Calu3 (cell line): Measurements from ENCODE around the gene RABGEF1. TPM values are rescaled to one million over a fixed set of nuclear protein-coding genes. Genes with fewer than 3 reads are reported as not detected.
"Not testable (repeated sequence)": the region's sequence is repeated elsewhere in the genome, so short reads cannot be mapped to it uniquely, and the experiment has no call there.

ENCODE experiments used
- BruUV-seq: library from RNA; stranded (reverse); fragments of 400-500 nt; replicated peaks from 2 replicates; lab custom pipeline; 2021; lab: Mats Ljungman, UMichigan
- CTCF ChIA-PET: fragments of 300-600 bp; sonication (Branson Sonifier 250); formaldehyde crosslinking; loops from one replicate; lab custom pipeline; 2022; ENCODE audit warnings: antibody characterized with exemption; lab: Charles Lee
- DNase-seq: peaks from one replicate; pipeline ENCODE4 v3.0.0; 2022
- H3K27ac Mint-ChIP-seq: one replicate; pipeline ENCODE4 v1.8.0; 2022; ENCODE audit warnings: mixed read lengths; ENCODE audit not compliant: unreplicated experiment
- H3K27me3 Mint-ChIP-seq: one replicate; pipeline ENCODE4 v1.8.0; 2022; ENCODE audit warnings: mixed read lengths; ENCODE audit not compliant: unreplicated experiment
- H3K36me3 Mint-ChIP-seq: one replicate; pipeline ENCODE4 v1.8.0; 2022; ENCODE audit warnings: mild to moderate bottlenecking, moderate library complexity, mixed read lengths; ENCODE audit not compliant: insufficient read depth, unreplicated experiment
- H3K4me1 Mint-ChIP-seq: one replicate; pipeline ENCODE4 v1.8.0; 2022; ENCODE audit warnings: mild to moderate bottlenecking, low read depth, mixed read lengths; ENCODE audit not compliant: unreplicated experiment
- H3K4me3 Mint-ChIP-seq: one replicate; pipeline ENCODE4 v1.8.0; 2022; ENCODE audit warnings: mild to moderate bottlenecking, low read depth, moderate library complexity, mixed read lengths; ENCODE audit not compliant: unreplicated experiment
- H3K9me3 Mint-ChIP-seq: one replicate; pipeline ENCODE4 v1.8.0; 2022; ENCODE audit warnings: low read depth, mixed read lengths; ENCODE audit not compliant: unreplicated experiment
- CTCF ChIP-seq: fragments of 200-600 bp; IDR thresholded peaks from one replicate; pipeline ENCODE4 v1.8.0; 2022; ENCODE audit warnings: antibody characterized with exemption; ENCODE audit not compliant: unreplicated experiment
- intact Hi-C: fragments of 100-400 bp; cut with micrococcal nuclease; formaldehyde crosslinking; loops from one replicate; pipeline ENCODE4 v1.10.0; 2022; ENCODE audit not compliant: unreplicated experiment
- total RNA-seq: library from RNA; stranded (reverse); gene quantifications from 2 replicates; pipeline ENCODE4 v1.2.3, GENCODE V29; 2022

Gene RABGEF1
- total RNA-seq, 1 experiment from 2014 or later = 12.2 TPM

- no peak overlapping the region for H3K27ac Mint-ChIP-seq
- intact Hi-C loops = no loop called here
- CTCF ChIA-PET = no interaction called here
- H3K4me3 Mint-ChIP-seq = no peak overlapping the region
- no TSS peak for BruUV-seq
- DNase-seq = no peak
- no peaks in the 10 kb centered on the region for H3K27me3 Mint-ChIP-seq
- TF ChIP-seq CTCF = no peak
- H3K36me3 Mint-ChIP-seq = no peaks in the 10 kb centered on the region
- no peaks in the 10 kb centered on the region for H3K9me3 Mint-ChIP-seq
- H3K4me1 Mint-ChIP-seq = no peaks in the 10 kb centered on the region
Measured at GRCh38 chr7:66700633-66701131, 39.9 kb upstream of the RABGEF1 start.

- DNase-seq = no peak
- TF ChIP-seq CTCF = no peak
- Mint-ChIP-seq H3K36me3 (no peaks in the 10 kb centered on the region), H3K9me3 (no peaks in the 10 kb centered on the region), H3K4me1 (no peaks in the 10 kb centered on the region), H3K4me3 (no peak overlapping the region), H3K27me3 (no peaks in the 10 kb centered on the region), H3K27ac (no peak overlapping the region)
- BruUV-seq = no TSS peak
- intact Hi-C loops = no loop called here
- CTCF ChIA-PET = no interaction called here
Measured at GRCh38 chr7:66707825-66708224, 32.7 kb upstream of the RABGEF1 start.

- H3K36me3 Mint-ChIP-seq, H3K4me3 Mint-ChIP-seq, CTCF ChIA-PET: not testable (repeated sequence)
Measured at GRCh38 chr7:66710752-66711151, 29.8 kb upstream of the RABGEF1 start.

GRCh38 chr7:66713687-66714086 is 26.8 kb upstream of the RABGEF1 start:
- Mint-ChIP-seq H3K27me3 (no peaks in the 10 kb centered on the region), H3K4me3 (no peak overlapping the region), H3K36me3 (peaks cover 5% of the 10 kb centered on the region), H3K27ac (no peak overlapping the region), H3K9me3 (peaks cover 6% of the 10 kb centered on the region), H3K4me1 (no peaks in the 10 kb centered on the region)
- DNase-seq = no peak
- TF ChIP-seq CTCF = no peak
- CTCF ChIA-PET = no interaction called here
- intact Hi-C loops = no loop called here
- BruUV-seq = no TSS peak

More at GRCh38 chr7:66710752-66711151, 29.8 kb upstream of the RABGEF1 start:
- H3K27ac Mint-ChIP-seq, intact Hi-C loops, DNase-seq, H3K9me3 Mint-ChIP-seq, BruUV-seq, H3K27me3 Mint-ChIP-seq, H3K4me1 Mint-ChIP-seq: not testable (repeated sequence)

- CTCF ChIA-PET, H3K27ac Mint-ChIP-seq, H3K36me3 Mint-ChIP-seq, DNase-seq, H3K4me3 Mint-ChIP-seq, H3K4me1 Mint-ChIP-seq, H3K27me3 Mint-ChIP-seq, H3K9me3 Mint-ChIP-seq, intact Hi-C loops, BruUV-seq: not testable (repeated sequence)
Measured at GRCh38 chr7:66716634-66717033, 23.9 kb upstream of the RABGEF1 start.
